Effector CD8-positive, alpha-beta T cell (primary cell): ENCODE results near the gene MUC12.
"Not testable (repeated sequence)": the region's sequence is repeated elsewhere in the genome, so short reads cannot be mapped to it uniquely, and the experiment has no call there.

ENCODE experiments used
- DNase-seq: peaks from one replicate; lab custom pipeline; 2025; lab: John Stamatoyannopoulos, UW

The MUC12 gene

DNA sequence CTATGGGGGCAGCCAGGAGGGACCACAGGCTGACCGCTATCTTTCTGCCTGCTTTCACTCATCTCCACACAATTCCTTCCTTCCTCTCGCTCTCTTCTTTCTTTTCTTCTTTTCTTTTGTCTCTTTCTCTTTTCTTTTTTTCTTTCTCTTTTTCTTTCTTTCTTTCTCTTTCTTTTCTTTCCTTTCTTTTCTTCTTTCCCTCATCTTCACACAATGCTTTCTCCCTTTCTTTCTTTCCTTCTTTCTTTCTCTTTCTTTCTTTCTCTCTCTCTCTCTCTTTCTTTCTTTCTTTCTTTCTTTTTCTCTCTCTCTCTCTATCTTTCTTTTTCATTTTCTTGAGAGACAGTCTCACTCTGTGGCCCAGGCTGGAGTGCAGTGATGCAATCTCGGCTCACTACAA lies 6.8 kb upstream of the MUC12 start:
- no peak for DNase-seq

DNA sequence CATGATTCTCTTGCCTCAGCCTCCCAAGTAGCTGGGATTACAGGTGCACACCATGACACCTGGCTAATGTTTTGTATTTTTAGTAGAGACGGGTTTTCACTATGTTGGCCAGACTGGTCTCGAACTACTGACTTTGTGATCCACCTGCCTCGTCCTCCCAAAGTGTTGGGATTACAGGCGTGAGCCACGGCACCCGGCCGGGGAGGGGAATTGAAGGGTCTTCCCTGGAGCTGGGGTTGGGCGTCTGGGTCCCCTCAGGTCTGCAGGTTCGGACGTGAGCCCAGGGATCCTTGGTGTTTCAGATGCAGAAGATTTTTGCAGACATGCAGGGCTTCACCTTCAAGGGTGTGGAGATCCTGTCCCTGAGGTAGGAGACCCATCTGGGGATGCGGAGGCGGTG lies 6.0 kb upstream of the MUC12 start:
- DNase-seq: no peak

DNA sequence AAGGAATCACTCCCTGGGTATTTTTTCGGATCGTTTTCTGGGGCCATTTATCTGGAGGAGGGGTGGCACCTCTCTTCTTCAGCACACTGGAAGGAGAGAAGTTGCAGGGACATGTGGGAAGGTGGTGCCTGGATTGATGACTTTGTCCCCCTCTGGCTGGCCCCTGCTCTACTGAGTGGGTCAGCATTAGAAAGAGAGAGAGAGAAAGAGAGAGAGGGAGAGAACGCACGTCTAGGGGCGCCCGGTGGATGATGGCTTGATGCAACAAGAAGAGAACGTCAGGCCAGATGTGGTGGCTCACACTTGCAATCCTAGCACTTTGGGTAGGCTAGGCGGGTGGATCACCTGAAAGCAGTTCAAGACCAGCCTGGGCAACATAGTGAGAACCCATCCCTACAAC lies 5.5 kb upstream of the MUC12 start:
- DNase-seq: no peak

DNA sequence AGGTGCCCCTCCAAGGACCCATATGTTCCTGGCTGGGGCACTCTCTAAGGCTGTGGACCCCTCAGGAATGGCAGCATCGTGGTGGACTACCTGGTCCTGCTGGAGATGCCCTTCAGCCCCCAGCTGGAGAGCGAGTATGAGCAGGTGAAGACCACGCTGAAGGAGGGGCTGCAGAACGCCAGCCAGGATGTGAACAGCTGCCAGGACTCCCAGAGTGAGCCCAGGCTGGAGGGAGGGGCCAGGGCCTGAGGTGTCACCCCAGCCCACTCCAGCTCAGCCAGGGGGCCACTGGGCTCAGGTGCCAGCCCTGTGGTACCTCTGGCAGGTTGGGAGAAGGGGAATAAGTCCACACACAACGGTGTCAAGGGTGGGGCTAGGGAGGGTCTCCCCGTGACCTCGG lies 4.7 kb upstream of the MUC12 start:
- no peak for DNase-seq

DNA sequence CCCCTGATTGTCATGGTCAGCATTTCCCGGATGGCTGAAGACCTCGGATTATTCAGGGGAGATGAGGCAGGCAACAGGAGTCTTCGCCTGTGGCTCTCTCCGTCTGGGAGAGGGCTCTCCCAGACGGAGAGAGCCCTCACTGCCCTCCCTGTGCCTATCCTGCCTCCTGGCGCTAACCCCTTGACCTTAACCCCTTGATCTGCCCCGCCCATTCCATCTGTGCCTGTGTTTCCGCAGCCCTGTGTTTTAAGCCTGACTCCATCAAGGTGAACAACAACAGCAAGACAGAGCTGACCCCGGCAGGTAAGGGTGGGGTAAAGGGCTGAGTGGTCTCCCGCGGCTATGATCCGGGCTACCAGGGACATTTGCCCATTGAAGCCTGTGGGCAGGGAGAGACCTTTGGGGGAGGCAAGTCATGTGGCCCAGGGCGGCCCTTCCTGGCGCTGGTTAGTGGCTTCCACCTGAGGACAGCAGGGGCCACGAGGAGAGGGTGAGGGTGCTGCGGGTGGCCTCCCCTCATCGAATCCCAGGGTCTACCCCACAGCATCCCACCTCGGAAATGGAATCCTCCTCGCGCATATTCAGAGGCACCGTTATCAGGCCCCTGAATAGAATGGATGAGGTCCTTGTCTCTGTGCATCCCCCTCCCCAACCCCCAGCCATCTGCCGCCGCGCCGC lies 4.2 kb upstream of the MUC12 start:
- no peak for DNase-seq

DNA sequence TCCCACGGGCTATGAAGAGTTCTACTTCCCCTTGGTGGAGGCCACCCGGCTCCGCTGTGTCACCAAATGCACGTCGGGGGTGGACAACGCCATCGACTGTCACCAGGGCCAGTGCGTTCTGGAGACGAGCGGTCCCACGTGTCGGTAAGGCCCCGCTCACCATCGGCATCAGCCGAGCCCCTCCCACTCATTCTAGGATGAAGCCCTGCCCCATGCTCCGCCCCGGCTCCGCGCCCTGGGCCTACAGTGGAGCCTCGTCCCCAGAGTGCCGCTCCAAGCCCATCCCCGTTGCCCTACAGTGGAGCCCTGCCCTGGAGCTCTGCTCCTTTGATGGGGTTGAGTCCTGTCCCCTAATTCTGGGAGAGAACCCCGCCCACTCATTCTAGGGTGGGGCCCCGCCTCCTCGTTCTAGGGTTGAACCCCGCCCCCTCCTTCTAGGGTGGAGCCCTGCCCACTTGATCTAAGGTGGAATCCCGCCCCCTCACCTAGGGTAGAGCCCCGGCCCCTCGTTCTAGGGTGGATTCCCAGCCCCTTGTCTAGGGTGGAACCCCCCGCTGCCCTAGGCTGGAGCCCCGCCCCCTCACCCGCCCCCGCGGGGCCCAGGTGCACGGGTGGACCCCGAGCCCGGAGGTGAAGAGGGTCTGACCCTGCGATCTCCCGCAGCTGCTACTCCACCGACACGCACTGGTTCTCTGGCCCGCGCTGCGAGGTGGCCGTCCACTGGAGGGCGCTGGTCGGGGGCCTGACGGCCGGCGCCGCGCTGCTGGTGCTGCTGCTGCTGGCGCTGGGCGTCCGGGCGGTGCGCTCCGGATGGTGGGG lies 3.4 kb upstream of the MUC12 start:
- no peak for DNase-seq

DNA sequence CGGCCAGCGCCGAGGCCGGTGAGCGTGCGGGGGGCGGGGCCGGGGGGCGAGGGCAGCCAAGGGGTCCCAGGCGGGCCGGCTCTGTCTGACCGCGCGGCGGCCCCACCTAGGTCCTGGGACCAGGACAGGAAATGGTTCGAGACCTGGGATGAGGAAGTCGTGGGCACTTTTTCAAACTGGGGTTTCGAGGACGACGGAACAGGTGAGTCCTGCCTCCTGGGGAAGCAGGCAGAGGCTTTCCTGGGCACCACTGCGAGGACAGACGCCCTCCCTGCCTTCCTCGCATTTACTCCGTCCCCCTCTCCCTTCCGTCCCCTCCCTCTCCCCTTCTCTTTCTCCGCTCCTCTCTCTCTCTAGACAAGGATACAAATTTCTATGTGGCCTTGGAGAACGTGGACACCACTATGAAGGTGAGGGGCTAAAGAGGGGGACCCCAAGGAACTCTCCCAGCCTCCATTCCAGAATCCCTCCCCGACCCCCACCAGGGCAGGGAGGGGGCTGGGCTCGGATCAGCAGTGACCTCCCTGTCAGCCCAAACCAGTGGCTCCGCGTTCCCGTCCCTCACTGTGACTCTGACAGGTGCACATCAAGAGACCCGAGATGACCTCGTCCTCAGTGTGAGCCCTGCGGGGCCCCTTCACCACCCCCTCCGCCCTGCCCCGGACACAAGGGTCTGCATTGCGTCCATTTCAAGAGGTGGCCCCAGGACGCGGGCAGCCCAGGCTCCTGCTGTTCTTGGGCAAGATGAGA lies 2.6 kb upstream of the MUC12 start:
- DNase-seq: no peak

DNA sequence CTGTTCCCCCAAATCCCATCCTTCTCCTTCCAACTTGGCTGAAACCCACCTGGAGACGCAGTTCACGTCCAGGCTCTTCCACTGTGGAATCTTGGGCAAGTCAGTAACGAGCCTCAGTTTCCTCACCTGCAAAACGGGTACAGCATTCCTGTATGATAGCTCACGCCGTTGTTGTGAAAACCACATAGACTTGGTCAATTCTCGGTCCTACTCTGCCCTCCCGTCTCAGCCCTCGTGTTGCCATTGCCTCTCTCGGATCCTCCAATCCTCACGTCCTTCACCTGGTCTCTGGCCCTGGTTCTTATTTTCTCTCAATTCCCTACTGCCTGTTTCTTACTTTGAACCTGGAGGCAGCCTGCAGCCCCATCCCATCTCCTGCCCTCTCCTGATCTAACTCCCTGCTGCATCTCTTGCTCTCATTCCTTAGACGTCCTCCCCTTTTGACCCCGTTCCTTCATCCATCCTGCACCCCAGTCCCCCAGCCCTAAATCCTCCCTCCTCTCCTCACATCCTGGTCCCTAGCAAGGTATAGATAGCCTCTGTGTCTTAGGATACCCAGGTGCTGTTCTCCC lies 2.0 kb upstream of the MUC12 start:
- DNase-seq: no peak

DNA sequence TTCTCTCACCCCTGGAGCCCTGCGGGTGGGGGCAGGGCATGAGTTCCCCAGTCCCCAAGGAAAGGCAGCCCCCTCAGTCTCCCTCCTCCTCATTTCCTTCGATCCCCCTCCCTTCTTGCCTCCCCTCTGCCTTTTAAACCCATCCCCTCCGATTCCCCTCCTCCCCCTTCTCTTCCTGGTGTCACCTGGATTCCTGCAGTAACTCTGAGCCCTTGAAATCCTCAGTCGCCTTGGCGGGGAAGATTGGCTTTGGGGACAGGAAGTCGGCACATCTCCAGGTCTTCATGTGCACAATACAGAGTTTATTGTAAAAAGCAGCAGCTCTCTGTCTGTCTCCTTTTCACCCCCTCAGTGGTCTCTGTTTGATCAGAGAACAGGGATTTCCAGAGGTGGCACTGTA lies 1.3 kb upstream of the MUC12 start:
- DNase-seq: no peak

DNA sequence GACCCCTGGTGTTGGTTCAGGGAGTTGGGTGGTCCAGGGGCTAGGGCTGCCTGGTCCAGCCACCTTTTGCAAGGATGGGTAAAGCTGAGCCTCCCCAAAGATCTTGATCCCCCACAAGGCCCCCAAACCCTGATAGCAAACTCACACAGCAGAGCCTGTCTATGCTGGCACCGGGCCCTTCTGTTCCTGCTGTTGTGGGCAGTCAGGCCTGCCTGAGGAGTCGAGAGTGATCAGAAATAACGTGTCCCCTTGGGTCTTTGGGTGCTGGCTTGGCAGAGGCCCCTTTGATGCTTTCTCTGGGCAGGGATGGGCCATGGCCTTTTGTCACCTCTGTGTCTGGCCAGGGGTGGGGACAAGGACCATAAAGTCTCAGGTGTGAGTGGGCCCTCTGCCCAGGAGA lies 715 bp upstream of the MUC12 start:
- no peak for DNase-seq

DNA sequence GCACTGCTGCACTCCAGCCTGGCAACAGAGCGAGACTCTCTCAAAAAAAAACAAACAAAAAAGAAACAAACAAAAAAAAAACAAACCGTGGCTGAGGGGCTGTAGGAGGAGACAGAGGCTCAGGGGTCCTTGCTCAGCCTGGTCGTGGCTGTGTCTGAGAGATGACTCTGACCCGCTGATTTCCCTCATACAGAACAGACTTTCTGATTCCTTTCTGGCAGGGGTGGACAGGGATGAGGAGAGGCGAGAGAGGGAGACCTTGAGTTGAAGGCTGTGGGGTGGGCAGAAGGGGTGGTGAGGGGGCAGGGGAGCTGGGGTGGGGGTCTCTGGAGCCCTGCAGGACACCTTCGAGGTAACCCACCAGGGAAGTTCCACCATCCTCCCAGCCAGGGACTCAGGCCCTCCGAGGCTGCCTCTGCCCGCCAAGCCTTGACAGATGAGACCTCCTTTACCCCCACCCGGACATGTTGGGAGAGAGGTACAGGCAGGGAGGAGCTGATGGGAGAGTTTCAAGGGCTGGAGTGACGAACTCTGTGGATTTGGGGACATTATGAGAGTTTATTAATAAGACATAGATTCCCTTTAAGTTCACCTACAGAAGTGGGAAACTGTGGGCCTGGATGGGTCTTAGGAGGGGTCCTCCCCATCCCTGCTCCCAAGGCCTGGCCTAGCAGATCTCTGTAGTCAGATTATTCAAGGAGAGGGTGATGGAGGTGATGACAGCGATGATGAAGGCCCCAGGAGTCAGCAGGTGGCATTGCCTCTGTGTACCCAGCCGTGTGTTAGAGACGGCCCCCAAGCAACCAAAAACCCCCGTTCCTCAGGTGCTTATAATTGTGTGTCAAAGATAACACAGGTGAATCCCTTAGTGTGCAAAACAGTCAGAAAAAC lies 2.0 kb downstream of the MUC12 start:
- DNase-seq: no peak

DNA sequence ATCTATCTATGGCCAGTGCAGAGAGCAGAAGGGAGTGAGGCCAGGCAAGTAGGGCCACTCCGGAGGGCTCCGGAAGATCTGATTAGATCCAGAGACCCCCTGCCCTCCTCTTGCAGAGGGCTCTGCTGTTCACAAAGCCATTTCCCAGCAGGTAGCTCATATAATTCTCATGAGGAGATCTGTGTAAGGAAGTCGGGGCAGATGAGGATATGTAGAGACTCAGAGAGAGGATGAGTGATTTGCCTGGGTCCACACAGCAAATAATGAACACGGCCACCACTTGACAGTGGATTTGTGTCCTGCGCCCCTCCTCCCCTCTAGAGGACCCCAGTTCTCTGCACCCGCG lies 2.6 kb downstream of the MUC12 start:
- no peak for DNase-seq

DNA sequence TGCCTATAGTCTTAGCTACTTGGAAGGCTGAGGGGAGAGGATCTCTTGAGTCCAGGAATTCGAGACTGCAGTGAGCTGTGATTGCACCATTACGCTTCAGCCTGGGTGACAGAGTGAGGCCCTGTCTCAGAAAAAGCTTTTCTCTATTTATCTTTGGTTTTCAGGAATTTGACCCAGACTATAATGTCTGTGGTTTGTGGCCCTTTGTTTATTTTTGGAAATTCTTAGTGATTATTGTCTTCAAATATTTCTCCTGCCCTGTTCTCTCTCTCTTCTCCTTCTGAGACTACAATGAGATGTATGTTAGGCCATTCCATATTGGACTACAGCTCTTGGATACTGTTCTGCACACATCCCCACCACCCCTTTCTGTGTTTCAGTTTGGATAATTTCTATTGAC lies 4.7 kb downstream of the MUC12 start:
- no peak for DNase-seq

DNA sequence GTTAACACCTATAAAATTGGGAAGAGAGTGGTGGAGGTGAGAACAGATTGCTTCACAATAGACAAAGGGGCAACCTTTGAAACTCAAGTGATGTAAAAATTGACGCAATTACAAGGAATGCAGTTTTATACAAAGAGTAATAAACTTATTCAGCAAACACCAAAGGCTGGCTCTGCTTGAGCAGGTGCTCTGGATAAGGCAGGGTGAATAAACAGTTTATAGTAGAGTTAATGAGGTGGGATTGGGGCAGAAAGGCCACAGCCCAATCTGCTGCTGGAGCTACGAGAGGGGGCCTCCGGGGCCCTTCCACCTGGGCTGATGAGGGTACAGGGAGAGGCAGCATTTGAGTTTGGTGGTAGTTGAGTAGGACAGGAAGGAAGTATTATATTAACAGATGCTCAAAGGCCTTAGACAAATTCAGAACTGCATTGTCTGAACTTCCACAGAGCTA lies 6.0 kb downstream of the MUC12 start:
- DNase-seq: no peak

DNA sequence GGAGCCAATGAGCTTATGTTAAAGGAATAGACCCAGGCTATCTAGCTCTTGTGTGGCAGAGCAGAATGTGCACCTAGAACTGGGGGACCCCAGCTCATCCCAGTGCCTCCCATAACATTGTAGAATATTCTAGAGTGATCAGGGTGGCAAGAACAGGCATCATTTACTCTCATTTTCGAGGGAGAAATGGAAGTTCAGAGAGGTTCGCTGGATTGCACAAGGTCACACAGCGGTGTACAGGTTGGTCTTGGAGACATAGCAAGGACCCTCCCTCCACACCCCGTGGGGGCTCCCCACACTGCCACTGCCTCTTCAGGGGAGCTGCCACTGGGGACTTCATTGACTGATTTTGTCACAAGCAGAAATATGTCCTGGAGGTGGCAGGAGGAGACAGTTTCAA lies 8.9 kb downstream of the MUC12 start:
- DNase-seq: no peak

DNA sequence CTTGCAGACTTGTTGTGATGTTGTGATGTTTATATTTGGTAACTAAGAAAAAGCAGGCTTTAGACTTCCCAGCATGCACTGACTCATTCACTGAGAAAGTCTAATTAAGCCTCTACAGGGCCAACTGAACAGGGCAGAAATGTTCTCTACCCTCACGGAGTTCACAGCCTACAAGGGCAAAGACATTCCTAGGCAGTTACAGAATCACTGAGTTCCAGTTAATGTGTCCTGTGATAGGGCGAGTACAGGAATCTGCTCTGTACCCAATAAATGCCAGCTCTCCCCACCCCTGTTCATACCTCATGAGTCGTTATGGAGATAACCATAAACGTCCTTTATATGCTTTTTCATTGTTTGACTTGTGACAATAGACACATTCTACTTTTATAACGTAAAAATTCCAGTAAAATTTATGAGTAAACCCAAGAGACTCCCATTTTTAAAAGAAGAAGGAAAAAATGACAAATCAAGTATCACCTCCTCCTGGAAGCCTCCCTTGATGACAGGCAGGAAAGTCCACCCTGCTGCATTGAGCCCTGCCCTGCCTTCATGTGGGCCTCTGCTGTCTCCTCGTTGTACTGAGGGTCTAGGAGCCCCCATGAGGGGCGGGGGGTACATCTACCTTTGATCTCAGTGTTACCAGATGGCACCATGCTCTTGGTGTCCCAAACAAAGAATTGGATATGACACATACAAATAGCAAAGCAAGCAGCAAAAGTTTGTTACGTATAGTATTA lies 14.3 kb downstream of the MUC12 start:
- DNase-seq: no peak

DNA sequence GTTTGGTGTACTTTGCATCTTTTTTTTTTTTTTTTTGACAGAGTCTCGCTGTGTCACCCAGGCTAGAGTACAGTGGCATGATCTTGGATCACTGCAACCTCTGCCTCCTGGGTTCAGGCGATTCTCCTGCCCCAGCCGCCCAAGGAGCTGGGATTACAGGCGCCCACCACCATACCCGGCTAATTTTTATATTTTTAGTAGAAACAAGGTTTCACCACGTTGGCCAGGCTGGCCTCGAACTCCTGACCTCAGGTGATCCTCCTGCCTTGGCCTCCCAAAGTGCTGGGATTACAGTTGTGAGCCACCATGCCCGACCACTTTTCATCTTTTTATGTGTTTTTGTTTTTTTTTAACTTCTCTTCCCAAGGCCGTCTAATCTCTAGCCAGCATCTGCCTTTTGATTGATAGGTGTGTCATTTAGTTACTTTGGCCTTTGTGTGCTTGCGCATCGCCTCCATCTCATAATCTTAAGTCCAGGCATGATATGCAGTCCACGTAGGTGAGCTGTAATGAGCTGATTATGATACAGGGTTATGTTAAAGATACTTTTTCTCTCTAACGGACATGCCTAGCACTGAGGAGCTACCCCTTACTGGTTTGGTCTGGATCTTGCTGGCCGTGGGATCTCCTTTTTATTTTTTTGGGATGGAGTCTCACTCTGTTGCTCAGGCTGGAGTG lies 15.0 kb downstream of the MUC12 start:
- DNase-seq: not testable (repeated sequence)

DNA sequence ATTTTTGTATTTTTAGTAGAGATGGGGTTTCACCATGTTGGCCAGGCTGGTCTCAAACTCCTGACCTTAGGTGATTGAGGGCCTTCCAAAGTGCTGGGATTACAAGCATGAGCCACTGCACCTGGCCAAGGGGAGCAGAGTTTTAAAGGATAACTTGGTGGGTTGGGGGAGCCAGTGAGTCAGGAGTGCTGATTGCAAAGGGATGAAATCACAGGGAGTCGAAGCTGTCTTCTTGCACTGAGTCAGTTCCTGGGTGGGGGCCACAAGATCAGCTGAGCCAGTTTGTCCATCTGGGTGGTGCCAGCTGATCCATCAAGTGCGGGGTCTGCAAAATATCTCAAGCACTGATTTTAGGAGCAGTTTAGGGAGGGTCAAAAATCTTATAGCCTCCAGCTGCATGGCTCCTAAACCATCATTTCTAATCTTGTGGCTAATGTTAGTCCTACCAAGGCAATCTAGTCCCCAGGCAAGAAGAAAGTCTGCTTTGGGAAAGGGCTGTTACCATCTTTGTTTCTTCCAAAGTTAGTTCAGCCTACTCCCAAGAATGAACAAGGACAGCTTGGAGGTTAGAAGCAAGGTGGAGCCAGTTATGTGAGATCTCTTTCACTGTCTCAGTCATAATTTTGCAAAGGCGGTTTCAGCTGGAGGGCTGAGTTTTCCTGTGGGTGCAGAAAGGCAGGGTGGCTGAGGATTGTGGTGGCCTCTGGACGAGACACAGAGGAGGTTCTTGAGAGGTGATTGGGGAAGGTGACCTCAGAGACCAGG lies 15.8 kb downstream of the MUC12 start:
- DNase-seq: not testable (repeated sequence)

DNA sequence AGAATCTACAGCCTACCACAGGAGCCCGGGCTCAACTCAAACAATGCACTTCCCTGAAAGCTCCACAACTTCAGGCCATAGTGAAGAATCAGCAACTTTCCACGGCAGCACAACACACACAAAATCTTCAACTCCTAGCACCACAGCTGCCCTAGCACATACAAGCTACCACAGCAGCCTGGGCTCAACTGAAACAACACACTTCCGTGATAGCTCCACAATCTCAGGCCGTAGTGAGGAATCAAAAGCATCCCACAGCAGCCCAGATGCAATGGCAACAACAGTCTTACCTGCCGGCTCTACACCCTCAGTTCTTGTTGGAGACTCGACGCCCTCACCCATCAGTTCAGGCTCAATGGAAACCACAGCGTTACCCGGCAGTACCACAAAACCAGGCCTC lies 22.3 kb downstream of the MUC12 start:
- no peak for DNase-seq

DNA sequence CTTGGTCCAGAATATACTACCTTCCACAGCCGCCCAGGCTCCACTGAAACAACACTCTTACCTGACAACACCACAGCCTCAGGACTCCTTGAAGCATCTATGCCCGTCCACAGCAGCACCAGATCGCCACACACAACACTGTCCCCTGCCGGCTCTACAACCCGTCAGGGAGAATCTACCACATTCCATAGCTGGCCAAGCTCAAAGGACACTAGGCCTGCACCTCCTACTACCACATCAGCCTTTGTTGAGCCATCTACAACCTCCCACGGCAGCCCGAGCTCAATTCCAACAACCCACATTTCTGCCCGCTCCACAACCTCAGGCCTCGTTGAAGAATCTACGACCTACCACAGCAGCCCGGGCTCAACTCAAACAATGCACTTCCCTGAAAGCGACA lies 22.9 kb downstream of the MUC12 start:
- not testable (repeated sequence) for DNase-seq
